Brain microvascular endothelial cell (primary cell): ENCODE results near the gene PCED1B.

Experiments
- DNase-seq: peaks from one replicate; pipeline ENCODE4 v3.0.0-alpha.2; 2020
- H3K27ac ChIP-seq: fragments of 250-450 bp; sonication (Bioruptor Pico); 2 replicates; pipeline ENCODE4 v1.5.1; 2020; ENCODE audit warnings: mild to moderate bottlenecking, moderate library complexity
- H3K27me3 ChIP-seq: fragments of 250-450 bp; sonication (Bioruptor Pico); replicated peaks from 2 replicates; pipeline ENCODE4 v1.5.1; 2020; ENCODE audit warnings: mild to moderate bottlenecking
- H3K36me3 ChIP-seq: fragments of 250-450 bp; sonication (Bioruptor Pico); replicated peaks from 2 replicates; pipeline ENCODE4 v1.5.1; 2020; ENCODE audit warnings: mild to moderate bottlenecking
- H3K4me3 ChIP-seq: 2 replicates; pipeline ENCODE4 v1.5.1; 2011; ENCODE audit warnings: low read depth, mild to moderate bottlenecking, control low read depth, low read length, moderate library complexity
- in situ Hi-C: cut with HindIII; loops from 2 replicates; pipeline ENCODE4 v1.10.0; 2017; ENCODE audit warnings: low sequenced_read_pairs, low pct_ligation_motif_present
- TF ChIP-seq, protein P1 (sequence below): IDR thresholded peaks from 2 replicates; pipeline ENCODE4 v1.5.1; 2011; ENCODE audit warnings: low read depth, mild to moderate bottlenecking, moderate library complexity, low read length, control low read depth, inconsistent platforms; ENCODE audit errors: missing control alignments

Gene PCED1B

DNA sequence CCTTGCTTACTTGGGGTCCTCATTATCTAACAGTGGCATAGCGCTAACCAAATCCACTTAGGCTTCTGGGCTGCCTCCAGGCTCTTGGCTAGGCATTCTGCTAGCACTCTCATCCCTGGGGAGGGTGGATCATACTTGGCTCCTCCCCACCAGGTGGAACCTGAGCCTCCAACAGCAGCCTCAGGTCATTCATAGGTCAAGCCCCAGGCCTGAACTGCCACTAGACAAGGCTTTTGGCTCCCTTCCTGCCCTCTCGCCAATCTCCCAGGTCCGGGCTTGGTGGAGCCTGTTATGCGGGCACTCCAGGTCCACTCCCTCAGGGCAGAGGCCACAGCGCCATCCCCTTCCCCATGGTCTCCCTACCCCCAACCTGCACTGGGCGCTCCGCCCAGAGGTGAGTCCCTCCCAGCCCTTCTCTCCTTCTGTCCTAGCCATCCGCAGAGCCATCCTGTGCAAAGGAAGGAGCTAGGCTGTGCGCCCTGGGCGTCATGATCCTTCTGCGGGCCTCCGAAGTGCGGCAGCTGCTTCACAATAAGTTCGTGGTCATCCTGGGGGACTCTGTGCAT, 155.2 kb downstream of the PCED1B start:
- no peak overlapping the region for H3K27ac ChIP-seq
- in situ Hi-C loops: no loop called here
- TF ChIP-seq, protein P1, sequence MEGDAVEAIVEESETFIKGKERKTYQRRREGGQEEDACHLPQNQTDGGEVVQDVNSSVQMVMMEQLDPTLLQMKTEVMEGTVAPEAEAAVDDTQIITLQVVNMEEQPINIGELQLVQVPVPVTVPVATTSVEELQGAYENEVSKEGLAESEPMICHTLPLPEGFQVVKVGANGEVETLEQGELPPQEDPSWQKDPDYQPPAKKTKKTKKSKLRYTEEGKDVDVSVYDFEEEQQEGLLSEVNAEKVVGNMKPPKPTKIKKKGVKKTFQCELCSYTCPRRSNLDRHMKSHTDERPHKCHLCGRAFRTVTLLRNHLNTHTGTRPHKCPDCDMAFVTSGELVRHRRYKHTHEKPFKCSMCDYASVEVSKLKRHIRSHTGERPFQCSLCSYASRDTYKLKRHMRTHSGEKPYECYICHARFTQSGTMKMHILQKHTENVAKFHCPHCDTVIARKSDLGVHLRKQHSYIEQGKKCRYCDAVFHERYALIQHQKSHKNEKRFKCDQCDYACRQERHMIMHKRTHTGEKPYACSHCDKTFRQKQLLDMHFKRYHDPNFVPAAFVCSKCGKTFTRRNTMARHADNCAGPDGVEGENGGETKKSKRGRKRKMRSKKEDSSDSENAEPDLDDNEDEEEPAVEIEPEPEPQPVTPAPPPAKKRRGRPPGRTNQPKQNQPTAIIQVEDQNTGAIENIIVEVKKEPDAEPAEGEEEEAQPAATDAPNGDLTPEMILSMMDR: no peak
- H3K36me3 ChIP-seq: no peaks in the 10 kb centered on the region
- no peak overlapping the region for H3K4me3 ChIP-seq
- DNase-seq: no peak
- H3K27me3 ChIP-seq: no peaks in the 10 kb centered on the region

DNA sequence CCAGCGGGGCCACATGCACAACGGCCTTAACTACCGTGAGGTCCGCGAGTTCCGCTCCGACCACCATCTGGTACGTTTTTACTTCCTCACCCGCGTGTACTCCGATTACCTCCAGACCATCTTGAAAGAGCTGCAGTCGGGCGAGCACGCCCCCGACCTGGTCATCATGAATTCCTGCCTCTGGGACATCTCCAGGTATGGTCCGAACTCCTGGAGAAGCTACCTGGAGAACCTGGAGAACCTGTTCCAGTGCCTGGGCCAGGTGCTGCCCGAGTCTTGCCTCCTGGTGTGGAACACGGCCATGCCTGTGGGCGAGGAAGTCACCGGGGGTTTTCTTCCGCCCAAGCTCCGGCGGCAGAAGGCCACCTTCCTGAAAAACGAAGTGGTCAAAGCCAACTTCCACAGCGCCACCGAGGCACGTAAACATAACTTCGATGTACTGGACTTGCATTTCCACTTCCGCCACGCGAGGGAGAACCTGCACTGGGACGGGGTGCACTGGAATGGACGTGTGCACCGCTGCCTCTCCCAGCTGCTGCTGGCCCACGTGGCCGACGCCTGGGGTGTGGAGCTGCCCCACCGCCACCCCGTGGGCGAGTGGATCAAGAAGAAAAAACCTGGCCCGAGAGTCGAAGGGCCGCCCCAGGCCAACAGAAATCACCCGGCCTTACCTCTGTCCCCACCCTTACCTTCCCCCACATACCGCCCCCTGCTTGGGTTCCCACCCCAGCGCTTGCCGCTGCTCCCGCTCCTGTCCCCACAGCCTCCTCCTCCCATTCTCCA, 156.0 kb downstream of the PCED1B start:
- Histone ChIP-seq H3K36me3 (no peaks in the 10 kb centered on the region), H3K27me3 (no peaks in the 10 kb centered on the region), H3K27ac (no peak overlapping the region), H3K4me3 (no peak overlapping the region)
- DNase-seq: no peak
- TF ChIP-seq, protein P1: no peak
- in situ Hi-C loops: no loop called here

- in situ Hi-C loops: no loop called here
- TF ChIP-seq, protein P1: no peak
- Histone ChIP-seq H3K27ac (peak overlapping the region; percentile 56), H3K4me3 (no peak overlapping the region), H3K36me3 (no peaks in the 10 kb centered on the region), H3K27me3 (no peaks in the 10 kb centered on the region)
- peak; percentile 70 for DNase-seq
These were observed 156.8 kb downstream of the PCED1B start for GRCh38 chr12:47236109-47236714.

- in situ Hi-C loops: no loop called here
- Histone ChIP-seq H3K27ac (peak overlapping the region; percentile 4), H3K36me3 (no peaks in the 10 kb centered on the region), H3K4me3 (no peak overlapping the region), H3K27me3 (no peaks in the 10 kb centered on the region)
- DNase-seq: peak; percentile 24
- TF ChIP-seq, protein P1: no peak
These were observed 158.4 kb downstream of the PCED1B start for GRCh38 chr12:47237751-47238211.

DNA sequence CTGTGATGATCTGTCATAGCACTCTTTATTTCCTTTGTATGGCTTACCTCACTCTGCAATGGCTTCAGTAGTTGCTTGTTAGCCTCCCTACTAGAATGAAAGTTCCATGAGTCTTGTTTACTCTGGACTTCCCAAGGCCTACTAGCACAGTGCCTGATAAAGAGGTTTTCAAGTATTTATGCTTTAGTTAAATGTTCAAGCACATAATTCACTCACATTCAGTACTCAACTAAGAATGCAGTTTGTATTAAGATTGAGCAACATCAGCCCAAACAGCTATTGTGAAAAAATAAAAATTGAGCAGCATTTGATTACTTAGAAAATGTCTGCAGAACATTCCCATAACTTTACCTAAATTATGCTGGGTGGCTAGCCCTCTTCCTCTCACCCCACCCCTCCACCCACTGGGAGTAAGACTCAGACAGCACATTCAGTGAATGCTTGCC, 159.3 kb downstream of the PCED1B start:
- Histone ChIP-seq H3K27ac (no peak overlapping the region), H3K4me3 (no peak overlapping the region), H3K27me3 (no peaks in the 10 kb centered on the region), H3K36me3 (no peaks in the 10 kb centered on the region)
- in situ Hi-C loops: no loop called here
- no peak for DNase-seq
- TF ChIP-seq, protein P1: no peak
